Karpas-422 (cell line): ENCODE measurements around the gene KCNC1. TPM values are rescaled to one million over a fixed set of nuclear protein-coding genes. Genes with fewer than 3 reads are reported as not detected.

Experiments
- DNase-seq: peaks from one replicate; pipeline ENCODE4 v3.0.0-alpha.2; 2015
- H2AFZ ChIP-seq: fragments of 200-600 bp; sonication (generic); 2 replicates; pipeline ENCODE4 v1.6.1; 2014; ENCODE audit warnings: antibody characterized with exemption, low read length, mixed read lengths
- H3K27ac ChIP-seq: fragments of 200-600 bp; sonication (generic); 2 replicates; pipeline ENCODE4 v1.5.1; 2014; ENCODE audit warnings: mild to moderate bottlenecking, low read length, moderate library complexity
- H3K27me3 ChIP-seq: fragments of 200-600 bp; sonication (generic); 2 replicates; pipeline ENCODE4 v1.6.1; 2014; ENCODE audit warnings: low read length, mixed read lengths
- H3K36me3 ChIP-seq: fragments of 200-600 bp; sonication (generic); 2 replicates; pipeline ENCODE4 v1.6.1; 2014; ENCODE audit warnings: low read length, mixed read lengths; ENCODE audit not compliant: insufficient read depth
- H3K4me1 ChIP-seq: fragments of 200-600 bp; sonication (generic); 2 replicates; pipeline ENCODE4 v1.6.1; 2014; ENCODE audit warnings: mild to moderate bottlenecking, low read length, mixed read lengths
- H3K4me2 ChIP-seq: fragments of 200-600 bp; sonication (generic); 2 replicates; pipeline ENCODE4 v1.6.1; 2014; ENCODE audit warnings: low read length, low read depth, mild to moderate bottlenecking; ENCODE audit not compliant: poor library complexity, severe bottlenecking
- H3K4me3 ChIP-seq: fragments of 200-600 bp; sonication (generic); 2 replicates; pipeline ENCODE4 v1.5.1; 2014; ENCODE audit warnings: mild to moderate bottlenecking, antibody characterized with exemption, low read length, mixed read lengths
- H3K79me2 ChIP-seq: fragments of 200-600 bp; sonication (generic); 2 replicates; pipeline ENCODE4 v1.6.1; 2014; ENCODE audit warnings: mild to moderate bottlenecking, low read length, mixed read lengths
- H3K9ac ChIP-seq: fragments of 200-600 bp; sonication (generic); 2 replicates; pipeline ENCODE4 v1.6.0; 2014; ENCODE audit warnings: low read length
- H3K9me2 ChIP-seq: fragments of 200-600 bp; sonication (generic), shearing (Covaris generic); replicated peaks from 2 replicates; pipeline ENCODE4 v1.6.0; 2014; ENCODE audit warnings: mild to moderate bottlenecking, low read length, moderate library complexity; ENCODE audit not compliant: insufficient read depth
- H3K9me3 ChIP-seq: fragments of 300-700, 200-600 bp; sonication (generic); 2 replicates; pipeline ENCODE4 v1.6.1; 2014; ENCODE audit warnings: low read length, mixed read lengths
- H4K20me1 ChIP-seq: fragments of 200-600 bp; sonication (generic); 2 replicates; pipeline ENCODE4 v1.6.1; 2014; ENCODE audit warnings: mild to moderate bottlenecking, antibody characterized with exemption, low read length, low read depth; ENCODE audit not compliant: insufficient read depth
- total RNA-seq: library from RNA; depleted of rRNA; stranded (reverse); fragments of >200 nt; shearing (Covaris generic); gene quantifications from 2 replicates; pipeline ENCODE4 v1.2.3, GENCODE V29; 2014; ENCODE audit warnings: low replicate concordance

The KCNC1 gene
- total RNA-seq, 1 experiment from 2014 or later: not detected

DNA sequence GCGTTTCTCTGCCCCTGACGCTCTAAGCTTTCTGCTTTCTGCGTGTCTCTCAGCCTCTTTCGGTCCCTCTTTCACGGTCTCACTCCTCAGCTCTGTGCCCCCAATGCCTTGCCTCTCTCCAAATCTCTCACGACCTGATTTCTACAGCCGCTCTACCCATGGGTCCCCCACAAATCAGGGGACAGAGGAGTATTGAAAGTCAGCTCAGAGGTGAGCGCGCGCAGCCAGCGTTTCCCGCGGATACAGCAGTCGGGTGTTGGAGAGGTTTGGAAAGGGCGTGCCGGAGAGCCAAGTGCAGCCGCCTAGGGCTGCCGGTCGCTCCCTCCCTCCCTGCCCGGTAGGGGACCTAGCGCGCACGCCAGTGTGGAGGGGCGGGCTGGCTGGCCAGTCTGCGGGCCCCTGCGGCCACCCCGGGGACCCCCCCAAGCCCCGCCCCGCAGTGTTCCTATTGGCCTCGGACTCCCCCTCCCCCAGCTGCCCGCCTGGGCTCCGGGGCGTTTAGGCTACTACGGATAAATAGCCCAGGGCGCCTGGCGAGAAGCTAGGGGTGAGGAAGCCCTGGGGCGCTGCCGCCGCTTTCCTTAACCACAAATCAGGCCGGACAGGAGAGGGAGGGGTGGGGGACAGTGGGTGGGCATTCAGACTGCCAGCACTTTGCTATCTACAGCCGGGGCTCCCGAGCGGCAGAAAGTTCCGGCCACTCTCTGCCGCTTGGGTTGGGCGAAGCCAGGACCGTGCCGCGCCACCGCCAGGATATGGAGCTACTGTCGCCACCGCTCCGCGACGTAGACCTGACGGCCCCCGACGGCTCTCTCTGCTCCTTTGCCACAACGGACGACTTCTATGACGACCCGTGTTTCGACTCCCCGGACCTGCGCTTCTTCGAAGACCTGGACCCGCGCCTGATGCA, 15.3 kb upstream of the KCNC1 start, which contains the start of gene MYOD1:
Gene MYOD1 (plus strand): TSS at position 544 of the 910 bp plus-strand sequence. CDS start 212 bp downstream, at position 756.
- H3K4me1 ChIP-seq: no peaks in the 10 kb centered on the region
- no peak within 1 kb of the TSS for H2AFZ ChIP-seq
- H3K27me3 ChIP-seq: no peaks in the 10 kb centered on the region

GRCh38 chr11:17719938-17720795, 14.4 kb upstream of the KCNC1 start:
- Histone ChIP-seq H3K4me3 (no peak overlapping the region), H3K27me3 (no peaks in the 10 kb centered on the region), H3K79me2 (no peaks in the 10 kb centered on the region), H3K36me3 (no peaks in the 10 kb centered on the region), H3K9ac (no peak overlapping the region), H3K27ac (no peak overlapping the region), H3K4me1 (no peaks in the 10 kb centered on the region), H3K4me2 (no peak overlapping the region), H4K20me1 (no peaks in the 10 kb centered on the region), H2AFZ (no peak overlapping the region), H3K9me3 (no peaks in the 10 kb centered on the region), H3K9me2 (no peaks in the 10 kb centered on the region)
- DNase-seq: no peak

More for the DNA sequence above, 15.3 kb upstream of the KCNC1 start, which contains the start of gene MYOD1:
- Histone ChIP-seq H3K27ac (no peak within 1 kb of the TSS), H3K4me3 (no peak within 1 kb of the TSS), H3K36me3 (no peaks in the 10 kb centered on the region), H3K79me2 (no peaks in the 10 kb centered on the region), H3K9me2 (no peaks in the 10 kb centered on the region), H4K20me1 (no peaks in the 10 kb centered on the region), H3K4me2 (no peak within 1 kb of the TSS), H3K9ac (no peak within 1 kb of the TSS), H3K9me3 (no peaks in the 10 kb centered on the region)
- no peak for DNase-seq

DNA sequence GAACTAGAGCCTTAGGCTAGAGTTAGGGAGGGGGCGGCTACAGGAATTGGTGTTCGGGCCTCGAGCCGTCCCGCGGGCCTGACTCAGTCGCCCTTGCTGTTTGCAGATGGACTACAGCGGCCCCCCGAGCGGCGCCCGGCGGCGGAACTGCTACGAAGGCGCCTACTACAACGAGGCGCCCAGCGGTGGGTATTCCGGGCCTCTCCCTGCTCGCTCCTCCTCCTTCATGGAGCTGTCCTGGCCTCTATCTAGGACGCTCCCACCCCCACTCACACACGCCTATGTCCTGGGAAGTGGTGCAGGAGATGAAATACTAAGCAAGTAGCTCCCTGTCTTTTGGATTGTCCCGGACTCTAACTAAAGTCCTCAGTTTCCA, 13.8 kb upstream of the KCNC1 start:
- no peak for DNase-seq
- no peaks in the 10 kb centered on the region for H4K20me1 ChIP-seq
- H3K4me1 ChIP-seq: no peaks in the 10 kb centered on the region
- no peak overlapping the region for H3K4me2 ChIP-seq
- no peak overlapping the region for H3K4me3 ChIP-seq
- H3K27me3 ChIP-seq: no peaks in the 10 kb centered on the region
- no peaks in the 10 kb centered on the region for H3K9me3 ChIP-seq
- H3K9ac ChIP-seq: no peak overlapping the region
- no peaks in the 10 kb centered on the region for H3K79me2 ChIP-seq
- H3K36me3 ChIP-seq: no peaks in the 10 kb centered on the region
- no peak overlapping the region for H2AFZ ChIP-seq
- no peak overlapping the region for H3K27ac ChIP-seq
- H3K9me2 ChIP-seq: no peaks in the 10 kb centered on the region

- H2AFZ ChIP-seq: no peak overlapping the region
- H3K36me3 ChIP-seq: no peaks in the 10 kb centered on the region
- no peak overlapping the region for H3K9ac ChIP-seq
- no peak overlapping the region for H3K4me2 ChIP-seq
- no peak overlapping the region for H3K4me3 ChIP-seq
- no peaks in the 10 kb centered on the region for H3K27me3 ChIP-seq
- H3K4me1 ChIP-seq: no peaks in the 10 kb centered on the region
- DNase-seq: no peak
- H3K27ac ChIP-seq: no peak overlapping the region
- H3K9me2 ChIP-seq: no peaks in the 10 kb centered on the region
- H3K79me2 ChIP-seq: no peaks in the 10 kb centered on the region
- no peaks in the 10 kb centered on the region for H3K9me3 ChIP-seq
- no peaks in the 10 kb centered on the region for H4K20me1 ChIP-seq
Measured at GRCh38 chr11:17721242-17721999, 13.2 kb upstream of the KCNC1 start.

- H4K20me1 ChIP-seq: no peaks in the 10 kb centered on the region
- no peaks in the 10 kb centered on the region for H3K79me2 ChIP-seq
- H3K9me2 ChIP-seq: no peaks in the 10 kb centered on the region
- H3K9ac ChIP-seq: no peak overlapping the region
- no peaks in the 10 kb centered on the region for H3K9me3 ChIP-seq
- H2AFZ ChIP-seq: no peak overlapping the region
- H3K4me3 ChIP-seq: no peak overlapping the region
- no peak overlapping the region for H3K27ac ChIP-seq
- no peaks in the 10 kb centered on the region for H3K27me3 ChIP-seq
- H3K4me1 ChIP-seq: no peaks in the 10 kb centered on the region
- DNase-seq: no peak
- no peak overlapping the region for H3K4me2 ChIP-seq
- no peaks in the 10 kb centered on the region for H3K36me3 ChIP-seq
Measured at GRCh38 chr11:17722000-17722643, 12.5 kb upstream of the KCNC1 start.

GRCh38 chr11:17724020-17724908, 10.3 kb upstream of the KCNC1 start:
- H3K9ac ChIP-seq: no peak overlapping the region
- no peak overlapping the region for H3K4me2 ChIP-seq
- H2AFZ ChIP-seq: no peak overlapping the region
- H4K20me1 ChIP-seq: no peaks in the 10 kb centered on the region
- H3K79me2 ChIP-seq: no peaks in the 10 kb centered on the region
- no peaks in the 10 kb centered on the region for H3K9me3 ChIP-seq
- H3K4me1 ChIP-seq: no peaks in the 10 kb centered on the region
- no peaks in the 10 kb centered on the region for H3K27me3 ChIP-seq
- no peak for DNase-seq
- no peak overlapping the region for H3K27ac ChIP-seq
- H3K9me2 ChIP-seq: no peaks in the 10 kb centered on the region
- no peak overlapping the region for H3K4me3 ChIP-seq
- H3K36me3 ChIP-seq: no peaks in the 10 kb centered on the region

DNA sequence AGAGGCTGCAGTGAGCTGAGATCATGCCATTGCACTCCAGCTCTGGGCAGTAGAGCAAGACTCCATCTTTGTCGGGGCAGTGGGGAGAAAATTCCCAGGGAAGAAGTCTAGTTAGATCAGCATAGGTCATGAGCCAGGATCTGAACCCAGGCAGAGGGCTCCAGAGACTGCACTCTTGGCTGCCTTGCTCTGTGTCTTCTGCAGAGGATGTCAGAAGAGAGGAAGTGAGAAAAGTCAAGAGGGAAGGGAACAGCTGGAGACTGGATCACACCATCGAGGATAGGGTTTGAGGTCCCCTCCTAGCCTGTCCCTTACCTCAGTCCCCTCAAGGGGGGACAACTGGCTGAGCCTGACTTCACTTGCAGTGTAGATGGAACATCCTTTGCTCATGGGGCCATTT, 9.4 kb upstream of the KCNC1 start:
- Histone ChIP-seq H3K79me2 (no peaks in the 10 kb centered on the region), H3K4me2 (no peak overlapping the region), H3K4me1 (no peaks in the 10 kb centered on the region; the same call in 1 of the 2 replicates), H2AFZ (no peak overlapping the region), H3K4me3 (no peak overlapping the region), H3K36me3 (no peaks in the 10 kb centered on the region), H3K27ac (no peak overlapping the region), H3K9me2 (no peaks in the 10 kb centered on the region), H3K9me3 (no peaks in the 10 kb centered on the region), H3K9ac (no peak overlapping the region), H3K27me3 (no peaks in the 10 kb centered on the region), H4K20me1 (no peaks in the 10 kb centered on the region)
- no peak for DNase-seq
